Measurements from ENCODE around the gene ADGRG6.

The ADGRG6 gene

DNA sequence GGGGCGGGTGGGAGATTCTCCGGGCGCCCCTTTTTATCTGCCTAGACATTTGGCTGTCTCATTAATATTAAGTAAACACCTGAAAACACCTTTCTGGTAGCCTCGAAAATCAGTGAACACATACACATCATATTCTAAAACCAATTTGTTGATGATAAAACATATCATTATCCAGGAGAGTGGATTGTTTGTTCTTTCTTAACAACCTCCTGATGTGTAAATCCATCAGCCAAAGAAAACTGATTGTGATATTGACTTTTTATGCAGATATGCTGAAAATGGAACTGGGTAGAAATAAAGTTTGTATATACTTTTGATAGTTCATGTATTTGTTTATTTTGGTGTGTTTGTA, 75.7 kb downstream of the ADGRG6 start:
- Histone ChIP-seq H3K27me3 (ENCODE audit: insufficient read depth, low read length) (no peaks in the 10 kb centered on the region), H3K27ac (ENCODE audit: low read depth, low read length) (no peak overlapping the region), H3K9ac (ENCODE audit: low read depth, low read length) (no peak overlapping the region), H3K4me3 (ENCODE audit: low read length) (no peak overlapping the region), H3K4me1 (ENCODE audit: insufficient read depth, low read length) (peaks cover 43% of the 10 kb centered on the region), H3K9me3 (ENCODE audit: insufficient read depth, low read depth, low read length) (no peaks in the 10 kb centered on the region), H3K36me3 (ENCODE audit: insufficient read depth, low read length) (no peaks in the 10 kb centered on the region)
- 96% methylated on average over 4 of the region's 4 CpGs for WGBS

DNA sequence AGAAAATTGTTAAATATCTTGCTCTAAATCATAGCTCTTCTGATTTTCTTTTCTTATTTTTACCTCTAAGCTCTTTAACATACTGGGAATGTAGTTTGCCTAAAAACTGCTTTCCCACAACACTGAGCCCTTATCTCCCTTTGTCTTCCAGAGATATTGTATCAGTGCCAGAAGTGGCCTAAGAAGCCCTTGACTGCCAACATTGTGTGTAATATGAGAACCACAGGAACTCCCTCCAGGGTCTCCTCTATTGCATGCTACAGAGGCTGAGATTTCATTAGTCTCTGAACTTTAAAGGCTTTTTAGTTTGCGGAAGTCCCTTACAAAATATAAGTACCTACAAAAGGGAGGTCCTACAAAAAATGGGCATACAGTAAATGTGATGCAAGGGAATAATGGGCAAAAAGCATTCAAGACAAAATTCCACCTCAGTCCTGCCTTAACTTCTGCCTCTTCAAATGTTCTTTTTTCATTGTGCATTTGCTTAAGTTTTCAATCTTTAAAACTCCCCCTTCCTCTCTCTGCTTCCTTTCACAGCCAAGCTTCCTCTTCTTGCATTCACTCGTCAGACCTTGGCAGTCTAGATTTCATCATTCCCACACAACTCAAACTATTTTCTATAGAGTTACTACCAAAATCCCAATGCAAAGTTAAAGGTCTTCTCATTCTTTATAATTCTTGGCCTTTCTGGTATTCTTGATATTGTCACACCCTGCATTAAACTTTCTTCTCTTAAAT, 76.5 kb downstream of the ADGRG6 start:
- WGBS: 67% methylated on average over 1 of the region's 2 CpGs
- H3K36me3 ChIP-seq (ENCODE audit: insufficient read depth, low read length): no peaks in the 10 kb centered on the region
- H3K4me1 ChIP-seq (ENCODE audit: insufficient read depth, low read length): peaks cover 40% of the 10 kb centered on the region
- no peaks in the 10 kb centered on the region for H3K9me3 ChIP-seq (ENCODE audit: insufficient read depth, low read depth, low read length)
- no peak overlapping the region for H3K9ac ChIP-seq (ENCODE audit: low read depth, low read length)
- no peaks in the 10 kb centered on the region for H3K27me3 ChIP-seq (ENCODE audit: insufficient read depth, low read length)
- H3K4me3 ChIP-seq (ENCODE audit: low read length): no peak overlapping the region
- no peak overlapping the region for H3K27ac ChIP-seq (ENCODE audit: low read depth, low read length)

DNA sequence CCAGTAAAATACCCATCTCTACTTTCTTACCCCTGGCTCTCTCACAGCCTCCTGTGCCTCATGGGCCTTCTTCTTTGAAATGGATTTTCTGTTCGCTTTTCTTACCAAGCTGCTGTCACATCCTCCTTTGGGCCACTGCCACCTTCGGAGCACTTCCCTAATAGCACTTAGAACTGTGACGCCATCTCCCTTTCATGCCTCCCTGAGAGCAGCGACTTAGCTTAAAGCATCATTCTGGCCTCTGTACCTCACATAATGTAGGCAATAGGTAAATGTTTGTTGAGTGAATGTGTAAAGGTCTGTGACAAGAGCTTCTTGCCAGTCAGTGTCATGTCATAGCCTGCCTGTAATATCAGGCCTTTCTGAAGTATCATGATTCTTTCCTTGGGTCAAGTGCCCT, 78.8 kb downstream of the ADGRG6 start:
- 90% methylated on average over 4 of the region's 4 CpGs for WGBS
- no peak overlapping the region for H3K27ac ChIP-seq (ENCODE audit: low read depth, low read length)
- no peak overlapping the region for H3K9ac ChIP-seq (ENCODE audit: low read depth, low read length)
- H3K9me3 ChIP-seq (ENCODE audit: insufficient read depth, low read depth, low read length): no peaks in the 10 kb centered on the region
- H3K4me1 ChIP-seq (ENCODE audit: insufficient read depth, low read length): peaks cover 22% of the 10 kb centered on the region
- no peak overlapping the region for H3K4me3 ChIP-seq (ENCODE audit: low read length)
- H3K27me3 ChIP-seq (ENCODE audit: insufficient read depth, low read length): no peaks in the 10 kb centered on the region
- no peaks in the 10 kb centered on the region for H3K36me3 ChIP-seq (ENCODE audit: insufficient read depth, low read length)

DNA sequence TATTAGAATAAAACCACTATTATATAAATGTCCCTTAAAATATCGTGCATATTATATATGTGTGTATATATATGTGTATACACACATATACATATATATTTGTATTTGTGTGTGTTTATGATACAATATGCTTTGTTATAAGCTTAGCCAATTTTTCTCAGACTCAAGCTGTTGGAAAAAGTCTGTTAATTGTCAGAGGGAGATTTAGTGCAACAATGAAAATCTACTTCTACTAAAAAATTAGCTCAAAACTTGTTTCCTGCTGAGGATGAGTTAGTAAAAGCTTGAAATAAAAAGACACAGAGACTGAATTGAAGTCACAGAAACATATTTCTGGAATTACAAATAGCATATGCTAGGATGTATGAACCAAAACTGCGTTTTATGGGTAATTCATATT, 79.4 kb downstream of the ADGRG6 start:
- H3K27ac ChIP-seq (ENCODE audit: low read depth, low read length): no peak overlapping the region
- H3K9me3 ChIP-seq (ENCODE audit: insufficient read depth, low read depth, low read length): no peaks in the 10 kb centered on the region
- H3K27me3 ChIP-seq (ENCODE audit: insufficient read depth, low read length): no peaks in the 10 kb centered on the region
- no peak overlapping the region for H3K4me3 ChIP-seq (ENCODE audit: low read length)
- no peak overlapping the region for H3K9ac ChIP-seq (ENCODE audit: low read depth, low read length)
- H3K36me3 ChIP-seq (ENCODE audit: insufficient read depth, low read length): no peaks in the 10 kb centered on the region
- peaks cover 22% of the 10 kb centered on the region for H3K4me1 ChIP-seq (ENCODE audit: insufficient read depth, low read length)
- no CpG with 5 or more reads among the region's 2 CpGs for WGBS

DNA sequence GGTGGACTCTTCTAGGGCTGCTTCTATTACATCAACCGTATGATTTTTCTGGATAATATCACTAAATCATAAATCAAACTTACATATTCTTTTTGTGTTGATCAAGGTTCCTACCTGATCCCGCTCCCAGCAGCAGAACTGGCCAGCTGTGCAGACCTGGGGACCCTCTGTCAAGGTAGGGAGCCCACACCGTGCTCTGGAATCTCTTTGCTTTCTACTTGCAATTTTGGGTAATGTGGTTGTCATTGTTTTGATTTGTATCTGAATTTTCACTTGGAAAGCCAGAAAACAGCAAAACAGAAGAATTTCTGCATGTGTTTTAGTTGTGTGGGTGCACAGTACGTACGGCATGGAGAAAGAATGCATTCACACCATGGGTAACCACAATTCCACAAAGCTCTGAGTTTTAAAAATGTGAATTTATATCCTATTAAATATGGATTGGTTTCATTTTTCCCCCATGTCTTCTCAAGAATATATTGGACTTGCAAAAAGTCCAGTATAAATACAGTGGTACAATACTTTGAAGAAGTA, 80.1 kb downstream of the ADGRG6 start:
- Histone ChIP-seq H3K27ac (ENCODE audit: low read depth, low read length) (no peak overlapping the region), H3K36me3 (ENCODE audit: insufficient read depth, low read length) (no peaks in the 10 kb centered on the region), H3K4me3 (ENCODE audit: low read length) (no peak overlapping the region), H3K4me1 (ENCODE audit: insufficient read depth, low read length) (peaks cover 19% of the 10 kb centered on the region), H3K27me3 (ENCODE audit: insufficient read depth, low read length) (no peaks in the 10 kb centered on the region), H3K9me3 (ENCODE audit: insufficient read depth, low read depth, low read length) (no peaks in the 10 kb centered on the region), H3K9ac (ENCODE audit: low read depth, low read length) (no peak overlapping the region)
- 94% methylated on average over 3 of the region's 5 CpGs for WGBS

DNA sequence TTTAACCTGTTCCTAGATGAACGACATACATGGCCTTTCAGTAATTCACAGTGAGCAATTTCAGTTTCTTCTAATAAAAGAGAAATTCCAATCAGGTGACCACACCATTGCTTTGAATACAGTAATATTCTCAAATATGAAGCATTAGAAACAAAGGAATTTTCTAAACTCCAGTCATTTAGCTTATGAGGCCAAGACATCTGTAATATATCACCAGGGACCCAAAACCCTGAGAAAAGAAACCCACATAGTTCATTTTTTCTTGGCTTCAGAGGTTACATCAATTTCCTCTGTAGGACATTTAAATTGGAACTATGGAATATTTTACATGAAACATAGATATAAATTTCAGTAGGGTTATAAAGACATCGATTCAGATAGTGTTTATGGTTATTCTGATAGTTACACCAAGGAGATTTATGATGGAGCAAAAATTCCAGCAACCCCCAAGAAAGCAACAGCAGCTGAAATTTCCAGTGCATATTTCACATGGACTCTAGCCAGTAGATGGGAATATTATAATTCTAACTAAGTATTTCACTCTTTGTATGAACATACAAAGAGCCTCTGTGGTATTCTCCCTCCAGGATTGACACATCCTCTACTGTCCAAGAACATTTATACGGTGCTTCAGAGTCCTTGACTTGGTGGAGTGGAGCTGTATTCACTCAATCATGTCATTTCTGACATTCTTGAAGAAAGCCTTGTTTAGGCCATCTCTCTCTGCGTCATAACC, 82.9 kb downstream of the ADGRG6 start:
- no peak overlapping the region for H3K27ac ChIP-seq (ENCODE audit: low read depth, low read length)
- no peaks in the 10 kb centered on the region for H3K4me1 ChIP-seq (ENCODE audit: insufficient read depth, low read length)
- no peak overlapping the region for H3K9ac ChIP-seq (ENCODE audit: low read depth, low read length)
- whole genome bisulfite sequencing: 93% methylated on average over 4 of the region's 4 CpGs
- H3K4me3 ChIP-seq (ENCODE audit: low read length): no peak overlapping the region
- H3K36me3 ChIP-seq (ENCODE audit: insufficient read depth, low read length): no peaks in the 10 kb centered on the region
- no peaks in the 10 kb centered on the region for H3K9me3 ChIP-seq (ENCODE audit: insufficient read depth, low read depth, low read length)
- H3K27me3 ChIP-seq (ENCODE audit: insufficient read depth, low read length): no peaks in the 10 kb centered on the region

DNA sequence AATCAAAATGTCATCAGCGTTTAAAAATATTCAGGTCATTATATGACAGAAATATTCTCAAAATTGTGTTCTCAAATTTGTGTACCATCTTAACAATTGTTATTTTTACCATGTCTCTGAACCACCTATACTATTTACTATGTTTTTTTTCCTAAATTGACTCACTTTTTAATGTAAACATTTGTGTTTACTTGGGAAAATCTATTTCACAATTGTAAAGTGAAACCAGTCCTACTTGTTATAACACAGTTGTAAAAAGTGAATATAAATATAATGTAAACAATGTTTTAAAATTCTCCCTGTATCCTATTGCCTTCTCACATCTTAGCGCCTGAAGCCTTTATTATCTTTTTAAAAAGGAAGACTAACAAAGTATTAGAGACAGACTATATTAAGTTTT, 83.5 kb downstream of the ADGRG6 start:
- no peaks in the 10 kb centered on the region for H3K36me3 ChIP-seq (ENCODE audit: insufficient read depth, low read length)
- no peaks in the 10 kb centered on the region for H3K27me3 ChIP-seq (ENCODE audit: insufficient read depth, low read length)
- no peak overlapping the region for H3K27ac ChIP-seq (ENCODE audit: low read depth, low read length)
- H3K4me1 ChIP-seq (ENCODE audit: insufficient read depth, low read length): no peaks in the 10 kb centered on the region
- no peak overlapping the region for H3K9ac ChIP-seq (ENCODE audit: low read depth, low read length)
- H3K4me3 ChIP-seq (ENCODE audit: low read length): no peak overlapping the region
- H3K9me3 ChIP-seq (ENCODE audit: insufficient read depth, low read depth, low read length): no peaks in the 10 kb centered on the region
- WGBS: 100% methylated on average over 1 of the region's 2 CpGs

DNA sequence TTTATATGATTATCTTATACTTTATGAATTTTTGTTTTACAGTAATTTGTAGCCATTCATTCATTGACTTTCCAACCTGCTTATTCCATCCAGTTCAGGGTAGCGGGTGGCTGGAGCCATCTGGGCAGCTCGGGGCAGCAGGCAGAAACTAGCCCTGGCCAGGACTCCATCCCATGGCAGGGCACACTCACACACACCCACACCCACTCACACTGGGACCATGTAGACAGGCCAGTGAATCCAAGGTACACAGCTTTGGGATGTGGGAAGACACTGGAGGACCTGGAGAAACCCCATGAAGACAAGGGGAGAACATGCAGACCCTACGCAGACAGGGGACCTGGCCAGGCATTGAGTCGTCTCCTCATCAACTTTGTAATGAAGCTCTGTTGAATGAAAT, 84.8 kb downstream of the ADGRG6 start:
- no peaks in the 10 kb centered on the region for H3K36me3 ChIP-seq (ENCODE audit: insufficient read depth, low read length)
- no peak overlapping the region for H3K9ac ChIP-seq (ENCODE audit: low read depth, low read length)
- 96% methylated on average over 4 of the region's 4 CpGs for WGBS
- no peaks in the 10 kb centered on the region for H3K4me1 ChIP-seq (ENCODE audit: insufficient read depth, low read length)
- no peak overlapping the region for H3K4me3 ChIP-seq (ENCODE audit: low read length)
- H3K27ac ChIP-seq (ENCODE audit: low read depth, low read length): no peak overlapping the region
- no peaks in the 10 kb centered on the region for H3K27me3 ChIP-seq (ENCODE audit: insufficient read depth, low read length)
- no peaks in the 10 kb centered on the region for H3K9me3 ChIP-seq (ENCODE audit: insufficient read depth, low read depth, low read length)

DNA sequence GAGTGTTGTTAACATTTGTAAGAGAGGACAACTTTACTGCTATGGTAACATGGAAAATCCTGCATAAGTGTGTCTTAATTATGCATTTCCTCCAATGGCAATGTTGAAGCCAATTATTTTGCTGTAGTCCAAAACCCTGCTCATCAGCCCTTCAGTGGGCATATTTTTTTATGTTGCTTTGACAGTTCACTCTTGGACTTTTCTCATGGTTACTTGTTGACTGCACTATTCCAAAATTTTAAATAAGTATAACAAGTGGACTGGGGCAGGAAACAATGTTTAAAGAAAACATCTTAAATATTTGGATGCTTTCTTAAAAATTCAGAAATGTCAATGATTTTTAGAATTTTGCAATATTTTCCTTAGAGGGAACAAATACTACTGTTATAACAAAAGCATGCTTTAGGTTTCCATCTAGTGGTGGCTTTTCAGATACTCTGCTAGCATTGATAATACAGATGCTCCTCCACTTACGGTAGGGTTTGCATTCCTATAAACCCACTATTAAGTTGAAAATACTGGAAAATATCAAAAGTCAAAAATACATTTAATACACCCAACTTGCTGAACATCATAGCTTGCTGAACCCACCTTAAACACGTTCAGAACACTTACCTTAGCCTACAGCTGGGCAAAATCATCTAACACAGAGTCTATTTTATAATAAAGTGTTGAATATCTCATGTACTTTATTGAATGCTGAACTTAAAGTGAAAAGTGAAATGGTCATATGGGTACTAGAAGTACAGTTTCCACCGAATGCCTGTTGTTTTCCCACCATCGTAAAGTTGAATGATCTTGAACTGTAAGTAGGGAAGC, 86.4 kb downstream of the ADGRG6 start:
- WGBS: 31% methylated on average over 4 of the region's 4 CpGs
- no peaks in the 10 kb centered on the region for H3K27me3 ChIP-seq (ENCODE audit: insufficient read depth, low read length)
- no peaks in the 10 kb centered on the region for H3K36me3 ChIP-seq (ENCODE audit: insufficient read depth, low read length)
- H3K27ac ChIP-seq (ENCODE audit: low read depth, low read length): no peak overlapping the region
- no peaks in the 10 kb centered on the region for H3K9me3 ChIP-seq (ENCODE audit: insufficient read depth, low read depth, low read length)
- H3K4me1 ChIP-seq (ENCODE audit: insufficient read depth, low read length): no peaks in the 10 kb centered on the region
- no peak overlapping the region for H3K9ac ChIP-seq (ENCODE audit: low read depth, low read length)
- no peak overlapping the region for H3K4me3 ChIP-seq (ENCODE audit: low read length)

DNA sequence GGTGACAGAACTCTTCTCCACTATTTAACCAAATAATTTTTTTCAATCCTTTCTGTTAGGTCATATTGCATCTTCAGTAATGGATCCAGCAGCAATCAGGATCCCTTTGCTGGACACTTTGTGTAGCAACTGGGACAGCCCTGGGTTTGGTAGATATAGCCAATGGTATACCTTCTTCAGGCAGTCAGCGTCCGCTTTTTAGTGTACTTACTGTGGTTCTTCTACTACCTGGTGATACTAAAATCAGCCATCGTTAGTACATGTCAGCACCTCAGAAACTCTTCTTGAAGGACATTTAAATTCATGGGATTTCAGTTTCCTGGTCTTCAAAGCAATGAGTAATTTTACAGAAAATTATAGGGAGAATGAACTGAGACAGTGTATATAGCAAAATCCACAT, 93.5 kb downstream of the ADGRG6 start:
- Histone ChIP-seq H3K27me3 (ENCODE audit: insufficient read depth, low read length) (no peaks in the 10 kb centered on the region), H3K4me1 (ENCODE audit: insufficient read depth, low read length) (peaks cover 5% of the 10 kb centered on the region), H3K36me3 (ENCODE audit: insufficient read depth, low read length) (no peaks in the 10 kb centered on the region), H3K27ac (ENCODE audit: low read depth, low read length) (no peak overlapping the region), H3K9me3 (ENCODE audit: insufficient read depth, low read depth, low read length) (no peaks in the 10 kb centered on the region), H3K9ac (ENCODE audit: low read depth, low read length) (no peak overlapping the region), H3K4me3 (ENCODE audit: low read length) (no peak overlapping the region)
- WGBS: 89% methylated on average over 3 of the region's 3 CpGs

DNA sequence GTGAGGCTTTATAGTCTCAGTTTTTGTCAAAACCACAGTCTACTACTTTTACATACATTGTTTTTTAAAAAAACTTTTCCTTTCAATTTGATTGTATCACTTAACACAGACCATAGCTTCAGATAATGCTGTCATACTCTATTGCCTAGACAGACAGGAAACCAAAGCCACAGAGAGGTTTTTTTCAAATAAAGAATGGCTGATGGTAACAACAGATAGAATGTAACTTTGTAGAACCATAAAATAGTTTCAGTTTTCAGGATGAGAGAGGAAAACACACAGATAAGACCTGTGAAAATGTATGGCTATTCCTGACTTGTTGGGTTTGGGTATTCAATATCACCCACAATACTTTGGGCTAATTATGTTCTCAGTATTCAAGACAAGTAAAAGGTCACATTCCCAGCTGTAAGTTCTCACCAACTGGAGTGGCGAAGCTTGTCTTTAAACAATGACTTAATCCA, 94.0 kb downstream of the ADGRG6 start:
- H3K27me3 ChIP-seq (ENCODE audit: insufficient read depth, low read length): no peaks in the 10 kb centered on the region
- H3K4me3 ChIP-seq (ENCODE audit: low read length): no peak overlapping the region
- H3K9ac ChIP-seq (ENCODE audit: low read depth, low read length): no peak overlapping the region
- H3K4me1 ChIP-seq (ENCODE audit: insufficient read depth, low read length): peaks cover 11% of the 10 kb centered on the region
- 88% methylated on average over 1 of the region's 1 CpG for WGBS
- no peak overlapping the region for H3K27ac ChIP-seq (ENCODE audit: low read depth, low read length)
- no peaks in the 10 kb centered on the region for H3K9me3 ChIP-seq (ENCODE audit: insufficient read depth, low read depth, low read length)
- H3K36me3 ChIP-seq (ENCODE audit: insufficient read depth, low read length): no peaks in the 10 kb centered on the region

All from HUES64 (cell line).